Breast epithelium (tissue), 4 donors: Measurements from ENCODE around the gene HAUS8. TPM values are rescaled to one million over a fixed set of nuclear protein-coding genes. Genes with fewer than 3 reads are reported as not detected.

Source experiments
- DNase-seq, 2 donors: peaks; one replicate each; pipeline ENCODE4 v3.0.0-alpha.2; 2019; ENCODE audit warnings: low spot score in 2 of 2
- H3K27ac ChIP-seq, 2 donors: fragments of 200-600 bp; sonication (generic) in 1 of 2; one replicate each; pipeline ENCODE4 v1.5.1; 2016 to 2019; ENCODE audit warnings: mild to moderate bottlenecking in 1 of 2
- H3K27me3 ChIP-seq, 2 donors: fragments of 200-600 bp; sonication (generic) in 1 of 2; one replicate each; pipeline versions ENCODE4 v1.5.1 to v1.6.0; 2017 to 2019; ENCODE audit warnings: control low read depth in 1 of 2, mild to moderate bottlenecking in 1 of 2
- H3K36me3 ChIP-seq: fragments of 200-600 bp; one replicate; pipeline ENCODE4 v1.5.1; 2019
- H3K4me1 ChIP-seq, 2 donors: fragments of 200-600 bp; sonication (generic); one replicate each; pipeline ENCODE4 v1.5.1; 2016 to 2019; ENCODE audit warnings: control low read depth in 1 of 2
- H3K4me3 ChIP-seq, 3 donors: fragments of 200-600 bp; sonication (generic); 1 replicate in 2 of 3; 2 replicates in 1 of 3; pipeline ENCODE4 v1.5.1; 2016 to 2019; ENCODE audit warnings: mild to moderate bottlenecking in 3 of 3, moderate library complexity in 2 of 3
- H3K9me3 ChIP-seq, 2 donors: fragments of 200-600 bp; sonication (generic) in 1 of 2; one replicate each; pipeline ENCODE4 v1.5.1; 2016 to 2019; ENCODE audit warnings: control low read depth in 1 of 2
- CTCF ChIP-seq, 3 donors: fragments of 450-650 bp; IDR thresholded peaks; one replicate each; pipeline ENCODE4 v1.5.1; 2016 to 2017; ENCODE audit warnings: antibody characterized with exemption in 3 of 3, mild to moderate bottlenecking in 3 of 3, moderate library complexity in 3 of 3
- POLR2A ChIP-seq: fragments of 450-650 bp; IDR thresholded peaks from one replicate; pipeline ENCODE4 v1.6.1; 2016; ENCODE audit warnings: antibody characterized with exemption, mild to moderate bottlenecking, moderate library complexity
- POLR2AphosphoS5 ChIP-seq, 3 donors: sonication (generic); formaldehyde crosslinking; IDR thresholded peaks; one replicate each; pipeline ENCODE4 v1.6.1; 2017; ENCODE audit warnings: antibody characterized with exemption in 3 of 3
- intact Hi-C: fragments of 100-400 bp; cut with DNase I; formaldehyde crosslinking; loops from one replicate; pipeline ENCODE4 v1.15.1; 2023; ENCODE audit warnings: low total_unique reads
- total RNA-seq, 3 donors: library from RNA; depleted of rRNA; stranded (reverse); fragments of >200 nt; gene quantifications; one replicate each; pipeline ENCODE4 v1.1.0, GENCODE V29; 2016

The HAUS8 gene
- total RNA-seq = 1 to 10 TPM; 5.6 to 6.7 (median 5.8) TPM

- intact Hi-C loops = no loop called here
- peaks cover 4 to 19% of the 10 kb centered on the region in 2 donors for H3K4me1 ChIP-seq
- DNase-seq = peak; percentile 98 to 99
- H3K4me3 ChIP-seq = peak within 1 kb of the TSS; percentile 68 to 84 (median 74)
- H3K9me3 ChIP-seq = no peaks in the 10 kb centered on the region
- peak; percentile 82 to 93 (median 87) for TF ChIP-seq POLR2AphosphoS5 (IDR thresholded peaks at IDR 0.05)
- no peak for TF ChIP-seq POLR2A
- peak within 1 kb of the TSS; percentile 85 to 89 for H3K27ac ChIP-seq
- H3K27me3 ChIP-seq = no peaks in the 10 kb centered on the region
- no peaks in the 10 kb centered on the region for H3K36me3 ChIP-seq
These were observed at the start of gene HAUS8, which contains the start of gene MYO9B for GRCh38 chr19:17075035-17075863. HAUS8 (minus strand) TSS chr19:17075452; CDS start chr19:17075422, 30 bp downstream. MYO9B (plus strand) TSS chr19:17075777; CDS start chr19:17101718, 25,941 bp downstream.

GRCh38 chr19:17124025-17124424, 48.8 kb upstream of the HAUS8 start:
- DNase-seq = no peak
- TF ChIP-seq POLR2A (no peak), CTCF (IDR thresholded peaks at IDR 0.05) (no peak), POLR2AphosphoS5 (IDR thresholded peaks at IDR 0.05) (no peak)
- no peaks in the 10 kb centered on the region for H3K36me3 ChIP-seq
- H3K27me3 ChIP-seq = no peaks in the 10 kb centered on the region
- intact Hi-C loops = no loop called here
- peaks cover 0 to 7% of the 10 kb centered on the region in 2 donors for H3K4me1 ChIP-seq
- H3K4me3 ChIP-seq = no peak overlapping the region
- no peak overlapping the region for H3K27ac ChIP-seq
- no peaks in the 10 kb centered on the region for H3K9me3 ChIP-seq

- Histone ChIP-seq H3K4me1 (peaks cover 0 to 7% of the 10 kb centered on the region in 2 donors), H3K27me3 (no peaks in the 10 kb centered on the region), H3K36me3 (no peaks in the 10 kb centered on the region), H3K27ac (no peak overlapping the region), H3K9me3 (no peaks in the 10 kb centered on the region), H3K4me3 (no peak overlapping the region)
- no peak for DNase-seq
- TF ChIP-seq POLR2AphosphoS5 (IDR thresholded peaks at IDR 0.05) (no peak), CTCF (IDR thresholded peaks at IDR 0.05) (no peak), POLR2A (no peak)
- intact Hi-C loops = no loop called here
These were observed 47.8 kb upstream of the HAUS8 start for GRCh38 chr19:17123041-17123440.

- H3K36me3 ChIP-seq = no peaks in the 10 kb centered on the region
- H3K27ac ChIP-seq = no peak overlapping the region
- no peak overlapping the region for H3K4me3 ChIP-seq
- peaks cover 0 to 7% of the 10 kb centered on the region in 2 donors for H3K4me1 ChIP-seq
- TF ChIP-seq POLR2AphosphoS5 (IDR thresholded peaks at IDR 0.05) = no peak
- TF ChIP-seq POLR2A = no peak
- TF ChIP-seq CTCF (IDR thresholded peaks at IDR 0.05) = no peak
- no peak for DNase-seq
- H3K27me3 ChIP-seq = no peaks in the 10 kb centered on the region
- H3K9me3 ChIP-seq = no peaks in the 10 kb centered on the region
- intact Hi-C loops = no loop called here
These were observed 46.6 kb upstream of the HAUS8 start for GRCh38 chr19:17121736-17122293.

- no peaks in the 10 kb centered on the region for H3K9me3 ChIP-seq
- no peak overlapping the region for H3K27ac ChIP-seq
- no peaks in the 10 kb centered on the region for H3K4me1 ChIP-seq
- H3K27me3 ChIP-seq = no peaks in the 10 kb centered on the region
- TF ChIP-seq POLR2AphosphoS5 (IDR thresholded peaks at IDR 0.05) (no peak), CTCF (IDR thresholded peaks at IDR 0.05) (no peak), POLR2A (no peak)
- intact Hi-C loops = no loop called here
- no peak overlapping the region for H3K4me3 ChIP-seq
- H3K36me3 ChIP-seq = no peaks in the 10 kb centered on the region
- no peak for DNase-seq
These were observed 43.7 kb upstream of the HAUS8 start for GRCh38 chr19:17118957-17119356.
